ENCODE results near the gene APBB1IP.
A peak's percentile ranks its signal among the peaks of the same experiment; 100 is the strongest.

The APBB1IP gene

DNA sequence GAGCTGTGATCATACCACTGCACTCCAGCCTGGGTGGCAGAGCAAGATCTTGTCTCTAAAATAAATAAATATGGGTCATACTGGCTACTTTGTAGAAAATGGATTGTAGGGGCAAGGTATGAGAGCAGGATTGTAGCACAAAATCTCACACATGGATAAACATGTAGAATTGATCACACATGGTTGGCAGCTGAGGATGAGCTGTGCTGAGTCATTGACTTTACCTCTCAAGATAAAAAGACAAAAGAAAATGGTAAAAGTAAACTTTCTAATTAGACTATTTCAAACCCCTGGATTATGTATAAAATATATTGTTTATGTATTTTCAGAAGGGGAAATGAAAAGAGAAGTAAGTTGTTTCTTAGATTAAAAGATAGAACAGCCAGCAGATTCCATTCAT lies 69.3 kb downstream of the APBB1IP start:
- DNase-seq (ENCODE audit: low read depth) = no peak

DNA sequence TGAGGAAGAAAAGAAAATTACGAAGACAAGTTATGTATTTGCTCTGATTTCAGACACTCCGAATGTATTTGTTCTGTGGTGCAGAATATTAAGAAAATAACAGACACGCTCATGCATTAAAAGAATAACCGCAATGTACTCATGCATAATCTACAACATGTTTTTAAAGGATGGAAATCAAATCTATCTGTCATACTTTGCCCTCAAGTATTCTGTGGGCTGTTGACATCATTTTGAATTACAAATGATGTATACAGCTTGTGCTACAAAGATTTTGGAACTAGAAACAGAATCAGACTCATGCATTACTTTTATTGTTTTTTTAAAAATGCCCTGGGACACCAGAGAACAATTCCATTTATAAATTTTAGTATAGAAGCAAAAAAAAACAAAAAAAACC lies 69.9 kb downstream of the APBB1IP start:
- no peak for DNase-seq (ENCODE audit: low read depth)

DNA sequence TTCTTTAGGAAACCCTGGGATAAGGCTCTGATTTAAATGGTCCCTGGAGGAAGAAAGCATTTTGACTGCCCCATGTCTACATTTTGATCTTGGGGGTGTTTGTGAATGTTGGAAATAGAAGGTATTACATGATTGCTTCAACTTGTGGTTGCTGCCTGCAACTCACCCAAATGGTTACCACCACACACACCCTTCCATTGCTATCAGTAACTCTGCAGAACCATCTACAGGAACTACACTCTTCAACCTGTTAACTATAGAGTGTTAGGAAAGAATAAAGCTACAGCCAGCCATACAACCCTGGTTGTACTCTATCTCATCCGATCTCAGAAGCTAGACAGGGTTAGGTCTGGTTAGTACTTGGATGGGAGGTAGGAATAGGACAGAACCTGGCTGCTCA lies 71.2 kb downstream of the APBB1IP start:
- no peak for DNase-seq (ENCODE audit: low read depth)

DNA sequence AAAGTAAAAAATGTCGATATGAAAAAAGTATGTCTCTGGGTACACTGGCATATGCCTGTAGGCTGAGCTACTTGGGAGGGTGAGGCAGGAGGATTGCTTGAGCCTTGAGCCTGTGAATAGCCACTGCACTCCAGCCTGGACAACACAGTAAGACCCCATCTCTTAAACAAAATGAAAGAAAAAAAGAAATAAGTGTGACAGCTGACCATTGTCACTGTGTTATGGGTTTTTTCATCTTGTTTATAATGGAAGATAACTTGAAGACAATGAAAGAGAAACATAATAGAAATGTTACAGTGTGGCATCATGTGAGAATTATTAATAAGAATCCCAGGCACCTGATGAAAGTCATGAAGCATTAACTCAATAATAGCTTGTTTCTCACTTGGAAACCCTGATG lies 75.0 kb downstream of the APBB1IP start:
- DNase-seq (ENCODE audit: low read depth) = no peak

DNA sequence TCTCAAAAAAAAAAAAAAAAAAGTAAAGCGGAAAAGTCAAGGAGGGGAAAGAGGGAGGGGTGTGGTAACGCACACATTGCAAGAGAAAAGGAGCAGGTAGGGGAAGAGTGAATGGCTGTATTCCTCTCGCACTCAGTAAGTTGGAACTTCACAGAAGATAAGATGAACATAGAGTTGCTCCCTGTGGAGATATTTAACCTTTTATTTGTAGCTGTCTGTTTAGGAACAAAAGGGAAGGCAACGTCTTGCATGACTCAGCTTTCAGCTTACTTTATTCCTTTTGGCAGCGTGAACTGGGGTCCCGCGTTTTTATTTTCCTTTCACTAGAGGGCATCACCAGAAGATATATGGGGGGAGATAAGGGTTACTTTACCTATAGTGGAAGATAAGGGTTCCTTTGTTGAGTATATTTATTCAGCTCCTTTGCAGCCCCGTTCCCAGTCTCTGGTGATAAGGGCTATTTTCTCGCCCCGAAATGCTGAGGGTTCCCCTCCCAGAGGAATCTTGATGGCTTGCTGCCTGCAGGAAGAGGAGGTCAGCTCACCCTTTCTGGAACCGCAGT lies 78.5 kb downstream of the APBB1IP start:
- no peak for DNase-seq (ENCODE audit: low read depth)

DNA sequence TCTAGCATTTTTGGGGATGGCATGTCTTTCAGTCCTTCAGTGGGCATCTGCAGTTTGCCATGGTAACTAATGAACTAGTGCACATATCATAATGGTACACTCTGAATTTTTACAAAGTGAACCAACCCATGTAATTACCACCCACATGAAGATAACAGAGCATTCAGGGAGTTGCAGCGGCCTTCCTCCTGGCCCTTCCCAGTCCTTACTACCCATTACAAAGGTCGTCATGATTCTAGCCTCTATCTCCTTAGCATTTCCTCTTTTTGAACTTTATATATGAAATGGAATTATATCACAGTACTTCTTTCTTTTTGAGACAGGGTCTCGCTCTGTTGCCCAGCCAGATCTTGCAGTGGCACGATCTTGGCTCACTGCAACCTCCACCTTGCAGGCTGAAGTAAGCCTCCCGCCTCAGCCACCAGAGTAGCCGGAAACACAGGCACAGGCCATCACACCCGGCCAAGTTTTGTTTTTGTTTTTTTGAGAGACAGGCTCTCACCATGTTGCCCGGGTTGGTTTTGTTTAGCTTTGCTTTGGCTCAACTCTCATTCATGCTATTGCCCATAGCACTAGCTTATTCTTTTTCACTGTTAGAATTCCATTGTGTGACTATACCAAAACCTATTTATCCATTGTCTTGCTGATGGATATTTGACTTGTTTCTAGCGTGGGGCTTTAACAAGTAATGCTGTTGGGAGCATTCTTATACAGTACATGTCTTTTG lies 79.2 kb downstream of the APBB1IP start:
- no peak for DNase-seq (ENCODE audit: low read depth)

DNA sequence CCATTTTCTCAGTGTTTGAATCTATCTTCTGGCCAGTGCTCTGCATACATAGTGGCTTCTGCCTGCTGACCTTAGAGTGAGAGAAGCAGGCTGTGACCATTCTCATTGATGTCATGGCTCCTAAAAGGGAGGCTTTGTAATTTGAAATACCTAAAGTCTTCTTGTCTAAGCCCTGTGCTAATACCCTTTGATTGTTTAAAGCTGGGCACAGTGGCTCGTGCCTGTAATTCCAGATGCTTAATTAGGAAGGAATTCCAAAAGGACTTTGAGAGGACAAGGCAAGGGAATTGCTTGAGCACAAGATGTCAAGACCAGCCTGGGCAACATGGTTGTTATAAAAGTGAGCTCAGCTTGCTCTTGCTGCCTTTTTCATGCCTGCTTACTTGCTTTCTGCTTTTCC lies 81.7 kb downstream of the APBB1IP start:
- DNase-seq (ENCODE audit: low read depth) = no peak

DNA sequence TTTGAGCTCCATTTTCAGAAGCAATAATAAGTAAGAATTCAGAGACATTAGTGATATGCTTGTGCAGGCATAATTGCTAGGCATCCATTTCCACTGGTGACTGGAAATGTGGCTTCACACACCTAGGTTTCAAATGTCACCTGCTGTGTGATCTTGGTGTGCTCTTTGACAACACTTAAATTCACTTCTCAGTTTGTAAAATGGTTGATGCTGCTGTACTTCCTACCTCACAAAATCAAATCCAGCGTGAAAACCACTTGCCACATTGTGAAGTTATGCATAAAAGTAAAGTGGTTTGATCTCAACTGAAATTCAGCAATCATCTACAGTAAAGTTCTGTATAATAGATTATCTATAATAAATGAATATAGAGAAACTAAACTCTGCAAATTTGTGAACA lies 82.4 kb downstream of the APBB1IP start:
- DNase-seq (ENCODE audit: low read depth) = no peak

DNA sequence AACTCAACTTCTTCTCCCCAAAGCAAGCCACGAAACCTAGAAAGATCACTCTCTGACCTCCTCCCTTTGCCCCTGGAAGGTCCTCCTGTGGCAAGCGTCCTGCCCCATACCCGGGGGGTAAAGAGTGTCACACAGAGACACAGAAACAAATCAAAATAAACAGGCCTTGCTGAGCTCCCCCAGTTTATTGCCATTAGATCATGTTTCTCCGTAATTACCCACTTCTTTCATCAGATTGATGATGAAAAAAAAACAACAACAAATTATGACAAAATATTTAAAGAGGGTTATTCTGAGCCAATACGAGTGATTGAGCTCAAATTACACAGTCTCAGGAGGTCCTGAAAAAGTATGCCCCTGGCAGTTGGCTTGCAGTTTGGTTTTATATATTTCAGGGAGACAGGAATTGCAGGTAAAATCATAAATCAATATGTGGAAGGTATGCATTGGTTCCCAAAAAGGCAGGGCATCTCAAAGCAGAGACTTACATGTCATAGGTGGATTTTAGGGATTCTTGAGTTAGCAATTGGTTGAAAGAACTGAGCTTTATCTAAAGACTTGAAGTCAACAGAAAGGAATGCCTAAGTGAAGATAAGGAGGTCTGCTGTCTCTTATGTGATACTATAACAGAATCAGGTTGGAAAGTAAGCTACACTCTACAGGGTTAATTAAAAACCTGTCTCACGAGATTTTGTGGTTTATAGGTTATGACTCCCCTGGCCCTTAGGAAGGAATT lies 86.2 kb downstream of the APBB1IP start:
- no peak for DNase-seq (ENCODE audit: low read depth)

DNA sequence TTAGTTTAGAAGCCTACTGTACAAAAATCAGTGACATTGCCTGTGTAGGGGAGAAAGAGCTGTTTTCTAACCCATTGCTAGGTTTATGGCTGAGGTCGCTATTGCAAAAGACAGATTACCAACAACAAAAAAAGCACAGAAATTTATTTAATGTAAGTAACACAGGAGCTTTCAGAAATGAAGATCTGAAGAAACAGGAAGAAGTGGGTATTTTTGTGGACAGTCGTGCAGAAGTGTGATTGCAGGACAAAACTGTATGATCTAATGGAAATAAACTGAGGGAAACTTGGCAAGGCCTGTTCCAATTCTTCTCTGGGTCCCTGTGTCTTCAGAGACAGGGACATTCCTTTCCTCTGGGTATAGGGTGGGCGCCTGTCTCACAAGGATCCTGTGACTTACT lies 87.4 kb downstream of the APBB1IP start:
- DNase-seq (ENCODE audit: low read depth) = no peak

DNA sequence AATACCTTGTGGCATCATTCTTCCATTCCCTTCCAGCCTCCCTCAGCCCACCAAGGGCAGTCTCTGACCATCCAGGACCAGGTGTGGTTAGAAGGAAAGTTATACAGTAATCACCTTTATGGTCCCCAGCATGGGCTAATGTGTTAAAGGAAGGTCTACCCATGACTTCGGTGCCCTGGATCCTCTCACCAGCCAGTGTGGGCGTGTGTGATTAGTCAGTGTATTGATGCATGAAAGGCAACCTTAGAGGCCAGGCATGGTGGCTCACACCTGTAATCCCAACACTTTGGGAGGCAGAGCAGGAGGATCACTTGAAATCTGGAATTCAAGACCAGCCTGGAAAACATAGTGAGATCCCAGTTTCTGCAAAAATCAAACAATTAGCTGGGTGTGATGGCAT lies 88.9 kb downstream of the APBB1IP start:
- no peak for DNase-seq (ENCODE audit: low read depth)

DNA sequence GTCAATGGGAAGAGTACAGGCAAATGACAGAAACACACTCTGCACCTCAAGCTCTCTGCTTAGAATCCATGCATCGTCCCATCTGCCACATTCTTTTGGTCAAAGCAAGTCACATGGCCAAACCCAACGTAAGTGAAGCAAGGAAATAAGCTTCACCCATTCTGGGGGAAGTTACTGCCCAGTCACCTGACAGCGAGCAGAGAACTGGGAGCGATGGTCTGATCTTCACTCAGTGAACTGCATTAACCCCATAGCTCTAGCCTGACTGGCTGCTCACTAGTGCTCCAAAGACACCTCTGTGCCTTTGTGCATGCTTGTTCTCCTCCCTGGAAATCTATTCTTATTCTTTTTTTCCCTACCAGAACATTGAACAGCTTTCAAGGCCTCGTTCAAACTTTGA lies 89.9 kb downstream of the APBB1IP start:
- no peak for DNase-seq (ENCODE audit: low read depth)

DNA sequence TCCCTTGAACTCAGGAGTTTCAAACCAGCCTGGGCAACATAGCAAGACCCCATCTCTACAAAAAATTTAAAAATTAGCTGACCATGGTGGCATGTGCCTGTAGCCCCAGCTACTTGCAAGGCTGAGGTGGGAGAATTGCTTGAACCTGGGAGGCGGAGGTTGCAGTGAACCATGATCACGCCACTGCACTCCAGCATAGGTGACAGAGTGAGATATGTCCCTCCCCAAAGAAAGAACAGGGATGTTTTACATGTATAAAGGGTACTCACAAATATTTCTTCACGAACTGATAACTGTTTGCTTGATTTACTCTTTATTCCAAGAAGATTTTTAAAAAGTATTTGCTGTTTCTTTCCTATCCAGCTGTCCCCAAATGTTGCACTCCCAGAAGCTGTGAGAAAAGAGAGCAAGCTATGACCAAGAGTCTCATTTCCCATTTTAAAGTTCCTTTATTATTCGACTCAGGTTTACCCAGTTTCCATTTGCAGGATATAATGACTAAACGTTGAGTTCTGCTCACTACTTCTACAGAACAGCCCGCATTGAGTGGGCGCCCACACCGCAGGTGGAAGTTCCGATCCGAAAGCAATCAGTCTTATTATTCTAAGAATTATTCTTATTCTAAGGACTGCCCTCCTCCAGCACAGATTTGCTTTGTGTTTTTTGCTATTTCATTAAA lies 90.7 kb downstream of the APBB1IP start:
- DNase-seq (ENCODE audit: low read depth) = no peak

DNA sequence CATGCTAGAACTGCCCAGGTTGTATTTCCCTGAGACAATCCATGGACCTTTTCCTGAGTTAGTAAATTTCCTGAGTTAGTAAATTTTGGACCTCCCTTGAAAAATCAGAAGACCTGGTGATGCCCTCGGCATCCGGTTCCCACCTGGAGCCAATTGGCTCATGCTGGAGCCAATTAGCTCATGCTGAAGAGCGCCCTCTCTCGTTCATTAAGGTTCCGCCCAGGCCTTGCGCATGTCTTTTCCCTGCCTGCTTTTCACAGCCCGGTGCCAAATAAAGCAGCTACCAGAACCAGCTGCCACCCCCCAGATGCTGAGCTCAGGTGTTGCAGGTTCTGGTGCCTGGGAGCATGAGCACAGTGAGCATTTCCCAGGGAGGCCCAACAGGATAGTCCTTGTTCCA lies 96.2 kb downstream of the APBB1IP start:
- DNase-seq (ENCODE audit: low read depth) = no peak

DNA sequence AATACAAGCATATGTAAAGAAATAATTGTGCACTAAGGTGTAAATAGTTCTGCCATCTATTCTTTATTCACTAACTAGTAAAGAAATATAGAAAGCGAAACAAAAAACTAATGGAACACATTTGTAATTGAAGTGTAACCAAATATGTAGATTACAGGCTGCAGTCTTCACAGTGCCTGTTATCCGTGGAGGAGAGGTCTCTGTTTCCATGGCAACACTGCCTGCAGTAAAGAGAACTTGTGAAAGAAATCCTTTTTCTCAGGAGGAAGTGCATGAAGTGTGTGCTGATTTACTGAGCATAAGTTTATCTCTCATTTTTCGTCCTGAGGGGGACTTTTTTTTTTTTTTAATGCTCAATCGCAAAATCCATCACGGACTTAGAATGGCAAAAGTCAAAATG lies 102.5 kb downstream of the APBB1IP start:
- DNase-seq (ENCODE audit: low read depth) = no peak

DNA sequence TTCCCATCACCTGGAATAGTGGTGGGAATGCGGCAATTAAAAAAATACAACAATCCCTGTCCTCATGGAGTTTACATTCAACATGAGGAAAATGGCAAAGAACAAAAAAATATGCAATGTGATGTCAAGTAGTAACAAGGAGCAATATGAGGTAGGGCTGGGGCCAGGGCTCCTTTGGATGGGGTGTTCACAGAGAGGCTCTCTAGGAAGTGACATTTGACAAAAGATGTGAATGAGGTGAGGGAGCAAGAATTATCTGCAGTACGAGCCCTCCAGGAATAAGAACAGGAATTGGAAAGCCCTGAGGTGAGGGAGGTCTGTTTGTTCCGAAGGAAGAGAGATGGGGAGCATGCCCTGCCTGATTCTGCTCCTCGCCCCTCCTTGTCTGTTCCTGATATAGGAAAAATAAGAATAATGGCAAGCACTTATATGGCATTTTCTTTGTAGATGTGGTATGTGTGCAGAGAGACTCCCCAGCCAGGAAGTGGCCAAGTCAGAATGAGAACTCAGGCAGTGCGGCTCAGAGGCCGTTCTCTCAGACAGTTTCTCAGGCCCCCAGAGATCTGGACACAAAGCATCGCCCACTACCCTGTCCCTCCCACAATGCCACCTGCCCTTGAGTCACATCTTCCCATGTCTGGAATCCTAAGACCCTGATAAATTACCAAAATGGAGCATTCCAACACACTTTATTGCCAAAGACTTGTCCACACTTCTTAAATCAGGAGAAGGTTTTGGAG lies 105.6 kb downstream of the APBB1IP start:
- DNase-seq (ENCODE audit: low read depth) = no peak

DNA sequence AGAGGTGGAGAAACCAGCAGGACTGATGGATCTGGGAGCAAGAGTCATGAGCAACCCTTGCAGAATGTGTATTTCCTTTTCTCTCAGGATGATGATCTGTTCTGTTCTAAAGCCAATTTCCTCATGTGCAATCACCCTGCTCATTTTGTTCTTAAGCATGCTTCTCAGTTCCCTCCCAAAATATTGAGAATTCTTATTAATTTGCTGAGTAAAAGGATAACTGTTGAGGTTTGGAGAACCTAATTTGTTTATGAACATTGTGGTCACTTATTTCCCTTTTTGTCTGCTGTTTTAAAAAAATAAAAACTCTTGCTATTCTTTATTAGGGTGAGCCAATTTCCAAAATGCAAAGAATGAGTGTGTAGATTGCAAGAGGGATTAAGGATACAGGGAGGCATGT lies 106.8 kb downstream of the APBB1IP start:
- DNase-seq (ENCODE audit: low read depth) = no peak

DNA sequence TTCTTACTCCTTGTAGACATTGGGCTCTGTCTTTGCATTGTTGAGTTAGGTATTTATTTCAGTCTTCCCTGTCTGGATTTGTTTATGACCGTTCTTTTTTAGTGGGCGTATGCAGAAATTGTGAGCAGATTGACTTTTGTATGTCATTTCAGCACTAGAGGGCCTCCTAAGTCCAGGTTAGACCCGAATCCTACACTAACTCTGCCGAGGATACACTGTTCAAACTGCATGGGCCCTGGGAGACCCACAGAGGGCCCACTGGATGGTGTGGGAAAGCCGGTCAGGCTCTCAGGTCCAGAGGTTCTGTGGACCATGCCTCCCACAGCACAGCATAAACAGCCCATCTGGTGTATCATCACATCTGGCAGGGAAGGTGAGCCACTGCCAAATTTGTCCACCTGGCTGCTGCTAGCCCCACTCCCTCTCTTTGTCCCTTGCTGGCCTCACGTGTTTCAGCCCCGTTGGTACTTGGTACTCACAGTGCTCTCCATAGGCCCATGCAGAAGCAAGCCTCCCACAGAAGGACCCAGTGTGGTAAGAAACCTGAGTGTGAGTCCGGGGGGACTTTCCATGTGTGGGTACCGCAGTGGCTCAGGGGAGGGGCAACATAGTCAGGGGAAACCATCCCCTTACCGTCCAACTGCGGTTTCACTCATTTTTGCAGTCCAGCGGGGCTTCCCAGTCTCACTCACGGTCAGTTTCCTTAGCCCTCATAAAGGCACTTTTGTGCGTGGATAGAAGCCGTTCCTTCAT lies 112.8 kb downstream of the APBB1IP start:
- DNase-seq (ENCODE audit: low read depth) = no peak

DNA sequence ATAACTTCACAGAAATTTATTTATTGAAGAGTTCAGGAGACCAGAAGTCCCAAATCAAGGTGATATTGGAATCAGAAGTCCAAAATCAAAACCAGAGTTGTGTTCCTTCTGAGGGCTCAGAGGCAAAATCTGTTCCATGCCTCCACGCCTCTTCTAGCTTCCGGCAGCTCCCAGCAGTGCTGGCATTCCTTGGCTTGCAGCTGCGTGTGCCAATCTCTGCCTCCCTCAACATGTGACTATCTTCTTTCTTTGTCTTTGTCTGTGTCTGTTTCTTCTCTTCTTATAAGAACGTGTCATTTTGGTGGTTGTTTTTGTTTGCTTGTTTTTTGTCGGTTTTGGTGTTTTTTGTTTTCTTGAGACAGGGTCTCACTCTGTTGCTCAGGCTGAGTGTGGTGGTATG lies 116.1 kb downstream of the APBB1IP start:
- no peak for DNase-seq (ENCODE audit: low read depth)

DNA sequence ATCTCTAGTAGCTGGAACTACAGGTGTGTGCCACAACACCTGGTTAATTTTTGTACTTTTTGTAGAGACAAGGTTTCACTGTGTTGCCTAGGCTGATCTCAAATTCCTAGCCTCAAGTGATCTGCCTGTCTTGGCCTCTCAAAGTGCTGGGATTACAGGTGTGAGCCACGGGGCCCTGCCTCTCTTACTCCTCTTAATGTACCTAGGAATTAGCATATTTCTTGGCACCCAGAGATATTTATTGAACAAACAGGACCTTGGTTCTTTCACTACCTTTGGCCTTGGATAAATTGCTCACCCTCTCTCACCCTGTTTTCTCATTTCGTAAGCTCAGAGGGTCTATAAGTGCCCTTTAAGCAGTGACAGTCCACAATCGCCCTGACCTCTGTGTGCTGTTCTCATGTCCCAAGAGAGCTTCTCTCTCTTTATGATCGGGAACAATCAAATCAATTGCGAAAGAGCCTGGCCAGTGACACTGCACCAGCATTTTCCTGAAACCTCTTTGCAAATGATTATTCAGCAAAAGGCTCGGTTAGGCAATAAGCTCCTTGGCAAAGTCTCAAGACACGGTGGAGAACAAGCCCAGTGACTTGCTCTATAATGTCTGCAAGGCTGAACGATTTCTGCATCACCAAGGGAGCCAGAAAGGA lies 117.7 kb downstream of the APBB1IP start:
- peak; percentile 67 for DNase-seq (ENCODE audit: low read depth)

All from iris pigment epithelial cell (primary cell).